T-helper 1 cell (primary cell): ENCODE data around the gene ADAMTS12.

Source experiments
- DNase-seq, 5 donors: peaks; one replicate each; pipeline ENCODE4 v3.0.0-alpha.2; 2012 to 2020

ADAMTS12 gene

DNA sequence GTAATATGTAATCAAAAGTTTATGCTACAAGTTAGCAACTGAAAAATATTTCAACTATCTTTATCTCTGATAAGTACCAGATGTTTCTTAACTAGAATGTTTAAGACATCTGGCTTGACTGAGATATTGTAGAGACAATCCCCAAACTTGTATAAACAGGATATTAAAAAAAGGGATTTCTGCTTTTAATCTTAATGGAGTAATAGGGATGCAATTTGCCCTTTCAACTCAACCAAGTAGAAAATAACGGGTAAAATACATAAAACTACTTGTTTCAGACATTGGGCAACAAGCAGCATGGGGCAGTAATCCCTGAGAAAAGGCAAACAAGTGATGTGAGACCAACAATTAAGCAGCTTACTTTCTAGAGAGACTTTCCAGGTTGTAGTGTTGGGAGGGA lies 9.4 kb upstream of the ADAMTS12 start:
- DNase-seq, result no peak

DNA sequence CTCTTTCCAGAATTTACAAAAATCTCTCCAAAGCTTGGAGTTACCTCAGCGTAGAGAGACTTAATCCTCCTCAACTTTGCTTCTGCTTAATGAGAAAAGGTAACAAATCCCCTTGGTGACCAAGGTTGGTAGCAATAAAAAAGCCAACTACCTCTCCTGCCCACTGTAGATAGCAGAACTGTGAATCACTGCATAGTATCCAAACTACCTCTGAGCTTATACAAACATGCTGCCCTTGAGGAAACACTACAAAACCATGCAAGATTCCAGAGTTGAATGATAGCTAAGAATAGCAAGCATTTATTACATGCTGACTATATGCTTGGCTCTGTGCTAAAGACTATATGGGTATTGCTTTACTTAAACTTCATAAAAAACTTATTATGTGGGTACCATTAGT lies 2.8 kb upstream of the ADAMTS12 start:
- no peak for DNase-seq

- DNase-seq, result no peak
Observed at GRCh38 chr5:33892620-33893137, 889 bp upstream of the ADAMTS12 start.

DNA sequence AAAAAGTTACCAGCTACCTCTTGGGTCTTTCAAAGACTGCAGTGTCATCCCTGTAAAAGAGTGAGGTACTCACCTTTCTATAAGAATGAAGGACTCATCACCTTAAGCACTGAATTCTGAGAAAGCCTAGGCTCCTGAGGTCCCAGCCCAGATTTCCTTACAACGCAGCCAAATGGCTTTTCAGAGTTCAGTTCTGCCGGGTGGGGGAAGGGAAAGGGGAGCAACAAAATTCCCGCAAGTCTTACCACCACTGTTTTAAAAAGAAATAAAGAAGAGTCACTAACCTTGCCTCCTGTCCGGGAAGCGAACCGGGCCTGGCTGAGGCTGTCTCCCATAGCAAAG lies 373 bp downstream of the ADAMTS12 start:
- no peak for DNase-seq

DNA sequence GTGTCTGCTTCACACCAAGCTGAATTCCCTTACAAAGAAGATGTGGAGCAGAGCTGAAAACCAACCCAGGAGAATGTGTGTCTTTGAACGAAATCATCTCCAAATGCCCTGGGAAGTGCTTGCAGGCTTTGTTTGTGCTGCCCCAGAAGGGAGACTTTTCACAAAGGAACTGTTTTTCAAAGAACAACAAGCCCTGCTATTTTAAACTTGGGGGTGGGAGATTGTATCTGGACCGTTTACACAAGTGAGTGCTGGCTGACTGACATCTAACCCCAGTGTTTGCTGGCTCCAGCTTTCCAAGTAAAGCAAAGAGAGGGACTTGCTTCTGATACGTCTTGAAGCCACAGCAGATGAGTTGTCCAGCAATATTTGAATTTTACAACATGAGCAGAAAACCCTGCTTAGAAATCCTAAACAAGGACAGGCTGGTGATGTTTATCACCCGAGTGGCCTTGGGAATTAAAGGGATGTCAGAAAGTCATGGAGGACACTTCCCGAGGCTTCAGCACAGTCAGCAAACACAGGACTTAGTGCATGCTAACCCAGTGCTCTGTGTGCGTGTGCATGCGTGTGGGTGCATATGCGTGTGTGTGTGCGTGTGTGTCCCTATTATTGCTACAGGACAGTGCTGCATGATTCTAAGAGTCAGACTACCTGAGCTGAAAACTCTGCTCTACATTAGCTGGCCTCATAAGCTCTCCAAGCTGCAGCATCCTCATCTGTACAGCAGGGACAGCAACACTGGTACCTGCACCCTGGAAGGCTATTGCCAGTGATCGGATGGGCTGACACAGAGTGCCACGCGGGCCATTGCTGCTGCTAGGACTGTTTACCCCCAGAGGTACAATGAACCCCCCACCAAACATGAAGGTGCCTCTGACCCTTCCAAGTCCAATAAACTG lies 1.4 kb downstream of the ADAMTS12 start:
- DNase-seq, result no peak

- no peak for DNase-seq
Observed at GRCh38 chr5:33888587-33888986, 3.2 kb downstream of the ADAMTS12 start.

- no peak for DNase-seq
Observed at GRCh38 chr5:33887268-33887667, 4.5 kb downstream of the ADAMTS12 start.

- DNase-seq, result no peak
Observed at GRCh38 chr5:33886283-33886682, 5.5 kb downstream of the ADAMTS12 start.

DNA sequence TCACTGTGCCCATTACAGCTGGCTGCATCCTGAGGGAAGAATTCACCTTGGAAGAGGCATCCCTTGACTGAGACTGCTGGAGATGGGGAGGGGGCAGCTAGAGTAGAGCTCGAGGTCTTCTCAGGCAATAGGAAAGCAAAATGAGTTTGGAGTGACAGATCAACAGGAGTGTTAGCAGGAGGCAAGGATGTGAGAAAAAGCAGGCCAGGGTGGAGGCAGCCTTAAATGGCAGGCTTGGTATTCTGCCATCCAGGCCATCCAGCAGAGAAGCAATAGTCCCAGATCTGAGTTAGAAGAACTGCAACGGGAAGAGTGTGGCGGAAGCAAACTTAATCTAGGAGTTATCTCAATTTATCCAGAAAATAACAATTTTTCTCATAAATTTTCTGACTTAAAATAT lies 6.1 kb downstream of the ADAMTS12 start:
- DNase-seq, result no peak

DNA sequence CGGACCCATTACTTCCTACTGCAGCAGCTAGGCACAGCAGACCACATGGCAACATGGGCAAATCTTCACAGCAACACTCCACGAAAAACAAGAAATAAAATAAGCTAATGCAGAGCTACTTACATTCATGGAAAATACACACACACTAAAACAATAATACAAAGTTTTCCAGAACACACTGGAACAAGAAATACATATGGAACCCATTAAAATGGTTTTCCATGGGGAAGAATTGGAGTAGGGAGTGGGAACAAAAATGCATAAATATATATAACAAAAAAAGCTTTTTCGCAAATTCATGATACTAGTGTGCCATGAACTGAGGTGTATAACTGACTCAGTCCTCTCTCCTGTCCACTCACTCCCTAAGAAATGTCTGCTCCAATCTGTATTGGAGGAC lies 8.3 kb downstream of the ADAMTS12 start:
- no peak for DNase-seq

- no peak for DNase-seq
Observed at GRCh38 chr5:33880319-33880718, 11.5 kb downstream of the ADAMTS12 start.

GRCh38 chr5:33877449-33877848 lies 14.3 kb downstream of the ADAMTS12 start:
- DNase-seq, result no peak

GRCh38 chr5:33867241-33867640 lies 24.5 kb downstream of the ADAMTS12 start:
- DNase-seq, result no peak

GRCh38 chr5:33859177-33859576 lies 32.6 kb downstream of the ADAMTS12 start:
- peak in 3 of 5 donors; percentile 8 to 60 (median 12) for DNase-seq

DNA sequence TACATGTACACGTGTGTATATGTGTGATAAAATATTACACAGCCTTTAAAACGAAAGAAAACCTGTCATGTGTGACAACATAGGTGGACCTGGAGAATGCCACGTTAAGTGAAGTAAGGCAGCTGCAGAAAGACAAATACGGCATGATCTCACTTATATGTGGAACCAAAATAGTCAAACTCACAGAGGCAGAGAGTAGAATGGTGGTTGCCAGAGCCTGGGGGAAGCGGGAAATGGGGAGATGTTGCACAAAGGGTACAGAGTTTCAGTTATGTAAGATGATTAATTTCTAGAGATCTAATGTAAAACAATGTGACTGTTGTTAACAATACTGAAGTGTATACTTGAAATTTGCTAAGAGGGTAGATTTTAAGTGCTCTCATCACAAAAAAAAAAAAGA lies 34.8 kb downstream of the ADAMTS12 start:
- DNase-seq, result no peak

DNA sequence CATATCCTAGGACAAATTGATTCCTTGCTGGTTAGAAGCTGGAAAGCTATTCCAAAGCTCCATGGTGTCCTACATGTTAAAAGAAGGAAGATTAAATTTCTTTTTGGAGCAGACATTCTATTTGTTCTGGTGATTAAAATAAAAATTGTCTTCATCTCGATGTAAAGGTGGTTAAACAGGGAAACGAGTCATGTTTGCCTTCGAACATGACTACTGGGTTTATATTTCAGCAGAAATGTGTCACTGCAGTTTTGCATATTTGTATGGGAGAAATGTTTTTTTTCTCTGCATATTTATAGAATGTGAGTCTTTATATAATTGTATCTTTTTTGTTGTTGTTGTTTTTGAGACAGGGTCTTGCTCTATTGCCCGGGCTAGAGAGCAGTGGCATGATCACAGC lies 36.4 kb downstream of the ADAMTS12 start:
- no peak for DNase-seq

DNA sequence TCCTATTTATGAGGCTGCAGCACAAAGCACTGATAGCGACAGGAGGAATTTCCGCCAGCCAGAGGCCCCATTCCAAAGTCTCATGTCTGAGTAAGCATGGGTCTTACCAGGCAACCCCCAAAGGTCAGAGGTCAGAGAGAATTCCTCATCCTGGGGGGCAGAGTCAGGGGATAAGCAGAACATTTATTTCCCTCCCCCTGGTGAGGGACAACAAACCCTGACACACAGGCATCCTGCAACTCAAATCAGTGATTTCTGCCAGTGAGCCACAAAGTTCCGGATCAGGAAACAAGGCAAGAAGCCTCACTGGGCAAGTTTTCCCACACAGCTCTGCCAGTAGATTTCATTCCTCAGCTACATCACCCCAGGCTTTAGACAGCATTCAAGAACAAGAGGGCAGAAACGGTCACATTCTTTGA lies 37.0 kb downstream of the ADAMTS12 start:
- DNase-seq, result no peak

DNA sequence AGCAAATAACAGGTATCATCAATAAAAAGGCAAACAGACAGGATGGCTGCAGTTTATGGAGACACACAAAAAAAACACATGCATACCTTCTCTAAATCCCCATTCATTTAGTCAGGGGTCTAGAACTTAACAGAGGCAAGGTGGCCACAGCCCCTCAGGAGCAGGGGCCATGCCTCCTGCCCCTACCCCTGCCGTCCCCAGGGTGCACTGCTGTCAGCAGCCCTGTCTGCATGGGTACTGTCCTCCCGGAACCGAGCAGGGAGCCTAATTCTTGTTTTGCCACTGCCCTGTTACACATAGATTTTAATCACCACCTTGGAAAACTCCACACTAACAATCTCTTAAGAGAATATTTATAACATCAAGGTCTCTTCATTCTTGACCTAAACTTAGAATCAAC lies 39.0 kb downstream of the ADAMTS12 start:
- DNase-seq, result no peak

GRCh38 chr5:33852319-33852718 lies 39.5 kb downstream of the ADAMTS12 start:
- no peak for DNase-seq

DNA sequence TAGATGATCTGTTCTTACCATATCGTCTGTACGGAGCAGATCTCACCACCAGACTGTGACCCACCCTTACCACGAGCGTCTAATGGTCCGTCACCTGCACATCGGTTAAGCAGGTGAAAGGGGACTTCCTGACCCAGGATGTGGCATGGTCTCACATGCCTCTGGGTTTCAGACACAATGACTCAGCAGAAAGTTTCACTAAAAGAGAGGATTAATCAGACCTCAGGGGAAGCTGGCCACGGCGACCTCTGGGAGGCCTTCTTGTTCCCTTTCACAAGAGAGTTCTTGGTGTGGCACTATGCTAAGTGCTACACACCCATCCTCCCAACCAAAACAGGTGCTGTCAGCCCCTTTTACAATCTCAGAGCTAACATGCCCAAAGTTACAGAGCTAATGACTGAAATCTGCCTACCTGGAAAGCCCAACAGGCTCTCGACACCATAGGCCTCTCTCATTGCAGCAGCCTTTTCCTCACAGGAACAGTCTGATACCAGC lies 41.6 kb downstream of the ADAMTS12 start:
- DNase-seq, result peak in 1 of 5 donors; percentile 70

GRCh38 chr5:33848554-33848953 lies 43.2 kb downstream of the ADAMTS12 start:
- no peak for DNase-seq

DNA sequence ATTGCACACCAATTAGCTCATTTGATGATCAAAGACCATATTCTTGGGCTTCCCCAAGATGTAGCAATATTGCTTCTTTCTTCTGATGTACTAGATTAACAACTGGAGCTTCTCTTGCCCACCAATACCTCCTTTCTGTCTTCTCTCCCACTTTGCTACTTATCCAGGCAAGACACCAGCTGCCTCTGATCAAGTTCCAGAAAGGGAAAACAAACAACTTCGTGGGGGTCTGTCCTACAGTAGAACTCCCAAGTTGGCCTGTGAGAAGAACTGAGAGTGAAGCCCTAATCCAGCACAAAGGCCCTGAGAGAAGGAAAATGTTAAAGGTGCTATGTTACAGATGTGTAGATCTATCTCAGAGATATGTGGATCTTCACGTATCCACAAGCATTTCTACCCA lies 44.9 kb downstream of the ADAMTS12 start:
- no peak for DNase-seq

- no peak for DNase-seq
Observed at GRCh38 chr5:33843579-33843978, 48.2 kb downstream of the ADAMTS12 start.

GRCh38 chr5:33842456-33842855 lies 49.3 kb downstream of the ADAMTS12 start:
- DNase-seq, result no peak

DNA sequence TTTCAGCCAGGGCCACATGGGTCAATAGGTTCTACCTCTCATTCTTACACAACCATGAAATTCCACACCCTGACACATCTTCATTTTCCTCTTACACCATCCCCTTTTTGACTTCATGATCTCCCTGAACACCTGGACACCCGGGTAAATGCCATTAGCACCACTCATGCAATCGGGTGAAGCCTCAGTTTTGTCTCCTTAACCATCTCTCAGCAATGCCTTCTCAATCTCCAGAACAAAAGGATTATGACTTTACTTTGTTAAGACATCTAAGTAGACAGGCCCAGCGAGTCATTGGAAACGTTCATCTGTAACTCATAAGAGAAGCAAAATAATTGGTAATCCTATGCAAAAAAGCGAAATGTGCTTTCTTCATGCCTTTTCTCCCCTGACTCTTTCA lies 49.9 kb downstream of the ADAMTS12 start:
- no peak for DNase-seq
